Loucy (cell line): ENCODE data around the gene ZSCAN30.

ENCODE experiments used
- EZH2phosphoT487 ChIP-seq: fragments of 200-600 bp; IDR thresholded peaks from 2 replicates; pipeline ENCODE4 v1.6.1; 2018; ENCODE audit warnings: antibody characterized with exemption, mild to moderate bottlenecking, moderate library complexity, borderline replicate concordance
- TF ChIP-seq, protein P1 (sequence below): fragments of 200-600 bp; sonication (generic); conservative IDR thresholded peaks from 2 replicates; pipeline ENCODE4 v1.5.1; 2014; ENCODE audit warnings: mild to moderate bottlenecking, antibody characterized with exemption, low read length

DNA sequence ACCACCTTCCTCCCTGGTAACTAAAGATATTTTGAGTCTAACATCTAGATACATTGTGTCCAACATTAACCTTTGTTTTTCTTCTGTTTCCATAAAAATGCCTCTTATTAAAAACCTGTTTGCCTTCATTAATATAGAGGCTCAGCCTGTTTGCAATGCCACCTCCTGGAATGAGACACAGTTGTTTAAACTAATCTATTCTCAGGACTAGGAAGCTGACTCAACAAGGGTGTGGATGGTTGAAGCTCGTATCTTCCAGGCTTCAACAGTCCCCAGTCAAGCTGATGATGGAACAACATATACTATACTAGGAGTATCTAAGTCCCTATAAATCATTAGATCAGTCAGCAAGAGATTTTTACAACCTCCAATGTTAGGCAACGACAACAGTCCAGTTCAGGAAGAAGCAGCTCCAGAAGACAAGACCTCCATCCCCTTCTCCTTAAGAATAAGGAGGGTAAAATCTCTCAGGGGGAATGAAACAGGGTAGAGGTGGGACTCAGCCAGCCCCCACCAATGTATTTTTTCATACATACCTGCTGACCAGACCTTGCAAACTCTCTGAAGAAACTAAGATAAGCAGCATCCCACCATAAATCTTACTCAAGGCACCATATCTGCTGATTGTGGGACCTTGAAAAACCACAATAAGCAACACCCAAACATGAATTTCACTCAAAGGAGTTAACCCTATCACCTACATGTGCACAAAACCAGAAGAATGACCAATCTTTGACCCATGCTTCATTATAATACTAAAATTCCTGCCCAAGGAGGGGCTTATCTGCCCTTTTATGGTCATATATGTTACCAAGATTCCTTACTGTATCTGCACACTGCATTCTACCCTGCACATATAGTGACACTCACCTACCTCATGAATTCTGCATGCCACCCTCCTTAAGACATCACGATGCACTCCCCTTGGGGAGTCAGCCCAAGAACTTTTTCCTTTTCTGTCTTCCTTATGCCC, 32.7 kb upstream of the ZSCAN30 start:
- TF ChIP-seq, protein P1, sequence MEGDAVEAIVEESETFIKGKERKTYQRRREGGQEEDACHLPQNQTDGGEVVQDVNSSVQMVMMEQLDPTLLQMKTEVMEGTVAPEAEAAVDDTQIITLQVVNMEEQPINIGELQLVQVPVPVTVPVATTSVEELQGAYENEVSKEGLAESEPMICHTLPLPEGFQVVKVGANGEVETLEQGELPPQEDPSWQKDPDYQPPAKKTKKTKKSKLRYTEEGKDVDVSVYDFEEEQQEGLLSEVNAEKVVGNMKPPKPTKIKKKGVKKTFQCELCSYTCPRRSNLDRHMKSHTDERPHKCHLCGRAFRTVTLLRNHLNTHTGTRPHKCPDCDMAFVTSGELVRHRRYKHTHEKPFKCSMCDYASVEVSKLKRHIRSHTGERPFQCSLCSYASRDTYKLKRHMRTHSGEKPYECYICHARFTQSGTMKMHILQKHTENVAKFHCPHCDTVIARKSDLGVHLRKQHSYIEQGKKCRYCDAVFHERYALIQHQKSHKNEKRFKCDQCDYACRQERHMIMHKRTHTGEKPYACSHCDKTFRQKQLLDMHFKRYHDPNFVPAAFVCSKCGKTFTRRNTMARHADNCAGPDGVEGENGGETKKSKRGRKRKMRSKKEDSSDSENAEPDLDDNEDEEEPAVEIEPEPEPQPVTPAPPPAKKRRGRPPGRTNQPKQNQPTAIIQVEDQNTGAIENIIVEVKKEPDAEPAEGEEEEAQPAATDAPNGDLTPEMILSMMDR = no peak
- no peak for TF ChIP-seq EZH2phosphoT487
